GM12878 (cell line): ENCODE measurements around the gene ALKBH8.

Source experiments
- POLR2A ChIP-seq: IDR thresholded peaks from 2 replicates; pipeline ENCODE4 v1.6.1; 2011; ENCODE audit warnings: low read depth, mild to moderate bottlenecking, low read length
- TARDBP ChIP-seq: IDR thresholded peaks from 2 replicates; pipeline ENCODE4 v1.6.1; 2016; ENCODE audit warnings: borderline replicate concordance
- ZNF207 ChIP-seq: fragments of 450-650 bp; IDR thresholded peaks from 2 replicates; pipeline ENCODE4 v1.6.1; 2014; ENCODE audit warnings: antibody characterized with exemption, mild to moderate bottlenecking, borderline replicate concordance
- TF ChIP-seq, protein P1 (sequence below): fragments of 450-650 bp; formaldehyde crosslinking; IDR thresholded peaks from 2 replicates; pipeline ENCODE4 v1.5.0; 2022; ENCODE audit warnings: mild to moderate bottlenecking, missing genetic modification characterization

DNA sequence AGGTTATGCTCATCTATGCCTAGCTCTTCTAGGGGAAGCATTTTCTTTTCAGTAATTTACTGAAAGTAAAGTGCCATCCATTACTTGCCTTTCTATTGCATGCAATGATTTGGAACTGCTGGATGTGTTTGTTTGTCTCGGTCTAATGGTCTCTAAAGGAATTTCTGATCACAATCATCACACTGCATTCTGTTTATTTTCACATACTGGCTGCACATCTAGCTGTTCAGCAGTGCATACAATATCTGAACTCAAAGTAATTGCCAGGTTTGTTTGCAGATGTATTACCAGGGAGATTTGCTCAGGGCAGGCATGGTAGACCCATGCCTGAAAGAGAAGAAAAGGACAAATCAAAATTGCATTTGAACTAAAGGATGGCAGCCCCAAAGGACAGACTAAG, 71.5 kb downstream of the ALKBH8 start:
- TF ChIP-seq, protein P1, sequence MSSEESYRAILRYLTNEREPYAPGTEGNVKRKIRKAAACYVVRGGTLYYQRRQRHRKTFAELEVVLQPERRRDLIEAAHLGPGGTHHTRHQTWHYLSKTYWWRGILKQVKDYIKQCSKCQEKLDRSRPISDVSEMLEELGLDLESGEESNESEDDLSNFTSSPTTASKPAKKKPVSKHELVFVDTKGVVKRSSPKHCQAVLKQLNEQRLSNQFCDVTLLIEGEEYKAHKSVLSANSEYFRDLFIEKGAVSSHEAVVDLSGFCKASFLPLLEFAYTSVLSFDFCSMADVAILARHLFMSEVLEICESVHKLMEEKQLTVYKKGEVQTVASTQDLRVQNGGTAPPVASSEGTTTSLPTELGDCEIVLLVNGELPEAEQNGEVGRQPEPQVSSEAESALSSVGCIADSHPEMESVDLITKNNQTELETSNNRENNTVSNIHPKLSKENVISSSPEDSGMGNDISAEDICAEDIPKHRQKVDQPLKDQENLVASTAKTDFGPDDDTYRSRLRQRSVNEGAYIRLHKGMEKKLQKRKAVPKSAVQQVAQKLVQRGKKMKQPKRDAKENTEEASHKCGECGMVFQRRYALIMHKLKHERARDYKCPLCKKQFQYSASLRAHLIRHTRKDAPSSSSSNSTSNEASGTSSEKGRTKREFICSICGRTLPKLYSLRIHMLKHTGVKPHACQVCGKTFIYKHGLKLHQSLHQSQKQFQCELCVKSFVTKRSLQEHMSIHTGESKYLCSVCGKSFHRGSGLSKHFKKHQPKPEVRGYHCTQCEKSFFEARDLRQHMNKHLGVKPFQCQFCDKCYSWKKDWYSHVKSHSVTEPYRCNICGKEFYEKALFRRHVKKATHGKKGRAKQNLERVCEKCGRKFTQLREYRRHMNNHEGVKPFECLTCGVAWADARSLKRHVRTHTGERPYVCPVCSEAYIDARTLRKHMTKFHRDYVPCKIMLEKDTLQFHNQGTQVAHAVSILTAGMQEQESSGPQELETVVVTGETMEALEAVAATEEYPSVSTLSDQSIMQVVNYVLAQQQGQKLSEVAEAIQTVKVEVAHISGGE (CRISPR knock-in tag): no peak
- TF ChIP-seq POLR2A: no peak
- no peak for TF ChIP-seq TARDBP
- TF ChIP-seq ZNF207: no peak
